Breast epithelium (tissue), 3 donors: ENCODE measurements around the gene TEAD3.
"Not testable (repeated sequence)": the region's sequence is repeated elsewhere in the genome, so short reads cannot be mapped to it uniquely, and the experiment has no call there.

Source experiments
- CTCF ChIP-seq, 3 donors: fragments of 450-650 bp; IDR thresholded peaks; one replicate each; pipeline ENCODE4 v1.5.1; 2016 to 2017; ENCODE audit warnings: antibody characterized with exemption in 3 of 3, mild to moderate bottlenecking in 3 of 3, moderate library complexity in 3 of 3
- POLR2A ChIP-seq: fragments of 450-650 bp; IDR thresholded peaks from one replicate; pipeline ENCODE4 v1.6.1; 2016; ENCODE audit warnings: antibody characterized with exemption, mild to moderate bottlenecking, moderate library complexity

- TF ChIP-seq CTCF (IDR thresholded peaks at IDR 0.05); POLR2A: not testable (repeated sequence)
These were observed 58.4 kb downstream of the TEAD3 start for GRCh38 chr6:35438378-35439065.
